HG02610 (cell line): ENCODE results near the gene HDAC11.
"Not testable (repeated sequence)": the region's sequence is repeated elsewhere in the genome, so short reads cannot be mapped to it uniquely, and the experiment has no call there.

Source experiments
- ATAC-seq: cut with Tn5 transposase; IDR thresholded peaks from one replicate; pipeline ENCODE4 v1.9.1; 2021; ENCODE audit warnings: mild to moderate bottlenecking, moderate library complexity; ENCODE audit not compliant: unreplicated experiment

HDAC11 gene

GRCh38 chr3:13492976-13493866 lies 13.1 kb downstream of the HDAC11 start:
- ATAC-seq, result no peak

- ATAC-seq, result no peak
Observed at GRCh38 chr3:13493867-13494441, 13.8 kb downstream of the HDAC11 start.

- no peak for ATAC-seq
Observed at GRCh38 chr3:13494463-13495350, 14.6 kb downstream of the HDAC11 start.

- no peak for ATAC-seq
Observed at GRCh38 chr3:13495351-13495813, 15.3 kb downstream of the HDAC11 start.

GRCh38 chr3:13495921-13496723 lies 16.0 kb downstream of the HDAC11 start:
- peak; percentile 68 for ATAC-seq

- ATAC-seq, result no peak
Observed at GRCh38 chr3:13496879-13497278, 16.8 kb downstream of the HDAC11 start.

GRCh38 chr3:13497386-13497785 lies 17.3 kb downstream of the HDAC11 start:
- no peak for ATAC-seq

GRCh38 chr3:13498354-13499060 lies 18.4 kb downstream of the HDAC11 start:
- ATAC-seq, result no peak

- ATAC-seq, result not testable (repeated sequence)
Observed at GRCh38 chr3:13499246-13499645, 19.1 kb downstream of the HDAC11 start.

GRCh38 chr3:13500133-13500885 lies 20.2 kb downstream of the HDAC11 start:
- ATAC-seq, result no peak

- no peak for ATAC-seq
Observed at GRCh38 chr3:13501056-13501455, 20.9 kb downstream of the HDAC11 start.

GRCh38 chr3:13501521-13501920 lies 21.4 kb downstream of the HDAC11 start:
- ATAC-seq, result no peak

- no peak for ATAC-seq
Observed at GRCh38 chr3:13501958-13502790, 22.1 kb downstream of the HDAC11 start.

GRCh38 chr3:13502791-13503060 lies 22.6 kb downstream of the HDAC11 start:
- no peak for ATAC-seq

- no peak for ATAC-seq
Observed at GRCh38 chr3:13504161-13504831, 24.2 kb downstream of the HDAC11 start.

GRCh38 chr3:13505147-13506130 lies 25.3 kb downstream of the HDAC11 start:
- no peak for ATAC-seq

- ATAC-seq, result no peak
Observed at GRCh38 chr3:13506239-13506638, 26.1 kb downstream of the HDAC11 start.
